Measurements from ENCODE around the gene MDP1.

MDP1 gene

GRCh38 chr14:24179294-24179960 is 36.4 kb downstream of the MDP1 start:
- no peak for DNase-seq

GRCh38 chr14:24178399-24179178 is 37.3 kb downstream of the MDP1 start:
- no peak for DNase-seq

GRCh38 chr14:24177891-24178290 is 38.0 kb downstream of the MDP1 start:
- DNase-seq: no peak

GRCh38 chr14:24177041-24177825 is 38.6 kb downstream of the MDP1 start:
- DNase-seq: no peak

- no peak for DNase-seq
Measured at GRCh38 chr14:24176599-24176998, 39.3 kb downstream of the MDP1 start.

GRCh38 chr14:24172871-24173281 is 43.0 kb downstream of the MDP1 start:
- no peak for DNase-seq

GRCh38 chr14:24172261-24172860 is 43.5 kb downstream of the MDP1 start:
- DNase-seq: no peak

GRCh38 chr14:24171422-24172260 is 44.2 kb downstream of the MDP1 start, which contains the start of gene REC8:
REC8 (plus strand) TSS chr14:24172080; CDS start chr14:24172553, 473 bp downstream.
- DNase-seq: peak; percentile 83

- DNase-seq: no peak
Measured at GRCh38 chr14:24167469-24168114, 48.3 kb downstream of the MDP1 start.

- DNase-seq: no peak
Measured at GRCh38 chr14:24165785-24166184, 50.1 kb downstream of the MDP1 start.

- DNase-seq: no peak
Measured at GRCh38 chr14:24164518-24164991, 51.3 kb downstream of the MDP1 start.
